Upper lobe of left lung (tissue), 6 donors: ENCODE measurements around the gene PTPRD. TPM values are rescaled to one million over a fixed set of nuclear protein-coding genes. Genes with fewer than 3 reads are reported as not detected.

Experiments
- ATAC-seq, 2 donors: fragments of 200-7000 bp; cut with Tn5 transposase; one replicate each; pipeline ENCODE4 v1.9.1; 2022; ENCODE audit warnings: mild to moderate bottlenecking in 2 of 2, moderate library complexity in 2 of 2; ENCODE audit not compliant: low FRiP score in 2 of 2
- DNase-seq, 2 donors: peaks; one replicate each; pipeline ENCODE4 v3.0.0-alpha.2; 2019 to 2020
- H3K27ac ChIP-seq, 4 donors: fragments of 200-600 bp; sonication (generic); one replicate each; pipeline ENCODE4 v1.5.1; 2016 to 2019
- H3K27me3 ChIP-seq, 4 donors: fragments of 200-600 bp; sonication (generic); one replicate each; pipeline ENCODE4 v1.5.1; 2017 to 2019
- H3K36me3 ChIP-seq, 4 donors: fragments of 200-600 bp; sonication (generic); one replicate each; pipeline ENCODE4 v1.5.1; 2016 to 2019
- H3K4me1 ChIP-seq, 4 donors: fragments of 200-600 bp; sonication (generic); one replicate each; pipeline ENCODE4 v1.5.1; 2018 to 2019
- H3K4me3 ChIP-seq, 4 donors: fragments of 200-600 bp; sonication (generic); one replicate each; pipeline ENCODE4 v1.5.1; 2017 to 2019; ENCODE audit warnings: mild to moderate bottlenecking in 2 of 4, moderate library complexity in 1 of 4
- H3K9me3 ChIP-seq, 4 donors: fragments of 200-600 bp; sonication (generic); one replicate each; pipeline ENCODE4 v1.5.1; 2018 to 2019
- CTCF ChIP-seq, 6 experiments: fragments of 450-650 bp in 4 of 6; fragments of 200-600 bp in 2 of 6; sonication (generic) in 2 of 6; IDR thresholded peaks; one replicate each; pipeline ENCODE4 v1.5.1; 2016 to 2019; ENCODE audit warnings: antibody characterized with exemption in 6 of 6
- EP300 ChIP-seq, 4 donors: sonication (generic); formaldehyde crosslinking; IDR thresholded peaks; one replicate each; pipeline ENCODE4 v1.5.1; 2017; ENCODE audit warnings: antibody characterized with exemption in 4 of 4, control low read depth in 2 of 4
- POLR2A ChIP-seq, 4 donors: fragments of 450-650 bp; IDR thresholded peaks; one replicate each; pipeline ENCODE4 v1.5.1; 2016 to 2017; ENCODE audit warnings: antibody characterized with exemption in 4 of 4, mild to moderate bottlenecking in 2 of 4
- POLR2AphosphoS5 ChIP-seq, 2 donors: sonication (generic); formaldehyde crosslinking; IDR thresholded peaks; one replicate each; pipeline ENCODE4 v1.5.1; 2017; ENCODE audit warnings: antibody characterized with exemption in 2 of 2
- WGBS, 2 donors: methylation state at CpG; one replicate each; pipeline ENCODE4 v1.1.5; 2017 to 2018; 5-methylcytosine and 5-hydroxymethylcytosine counted together
- total RNA-seq, 6 donors: library from RNA; depleted of rRNA in 4 of 6; stranded (reverse); fragments of >200 nt in 4 of 6; gene quantifications; one replicate each; pipeline versions ENCODE4 v1.1.0 to v1.2.1, GENCODE V29; 2016 to 2021
- donor health status: DM: no; HTN: no; CAD: no; lungs with moderate emphysema.
- donor health status: DM: no; HTN: yes; CAD: no; lungs with severe emphysema.

PTPRD gene
- total RNA-seq, 6 donors from 2014 or later: 7.4 to 46.1 (median 14.5) TPM

- TF ChIP-seq CTCF (IDR thresholded peaks at IDR 0.05): peak in 4 of 6 experiments; percentile 11 to 48 (median 36)
- TF ChIP-seq POLR2AphosphoS5 (IDR thresholded peaks at IDR 0.05): no peak
- TF ChIP-seq EP300 (IDR thresholded peaks at IDR 0.05): no peak
- no peak for DNase-seq
- no peak overlapping the region for H3K27ac ChIP-seq
- WGBS, 2 donors: 30 to 32% methylated on average over 3 of the region's 3 CpGs
- no peaks in the 10 kb centered on the region for H3K27me3 ChIP-seq
- H3K4me1 ChIP-seq: no peaks in the 10 kb centered on the region
- H3K9me3 ChIP-seq: no peaks in the 10 kb centered on the region
- no peaks in the 10 kb centered on the region for H3K36me3 ChIP-seq
- peak in 1 of 2 donors; percentile 73 for ATAC-seq
- no peak overlapping the region for H3K4me3 ChIP-seq
These were observed 1717.0 kb downstream of the PTPRD start for GRCh38 chr9:8895861-8896224.

GRCh38 chr9:8895106-8895860 is 1717.5 kb downstream of the PTPRD start:
- ATAC-seq (no peak), DNase-seq (no peak)
- Histone ChIP-seq H3K4me1 (no peaks in the 10 kb centered on the region), H3K36me3 (no peaks in the 10 kb centered on the region), H3K27ac (no peak overlapping the region), H3K9me3 (no peaks in the 10 kb centered on the region), H3K27me3 (no peaks in the 10 kb centered on the region), H3K4me3 (no peak overlapping the region)
- 37% methylated on average over 4 of the region's 4 CpGs for WGBS, 2 donors
- TF ChIP-seq CTCF (IDR thresholded peaks at IDR 0.05): no peak
- no peak for TF ChIP-seq POLR2A (IDR thresholded peaks at IDR 0.05)
- TF ChIP-seq EP300 (IDR thresholded peaks at IDR 0.05): no peak
- no peak for TF ChIP-seq POLR2AphosphoS5 (IDR thresholded peaks at IDR 0.05)

- Histone ChIP-seq H3K36me3 (no peaks in the 10 kb centered on the region), H3K4me1 (no peaks in the 10 kb centered on the region), H3K27me3 (no peaks in the 10 kb centered on the region), H3K27ac (no peak overlapping the region), H3K4me3 (no peak overlapping the region), H3K9me3 (no peaks in the 10 kb centered on the region)
- 72 to 73% methylated on average over 2 of the region's 2 CpGs for WGBS, 2 donors
- ATAC-seq (no peak), DNase-seq (no peak)
- no peak for TF ChIP-seq CTCF (IDR thresholded peaks at IDR 0.05)
- no peak for TF ChIP-seq EP300 (IDR thresholded peaks at IDR 0.05)
- TF ChIP-seq POLR2A (IDR thresholded peaks at IDR 0.05): no peak
- no peak for TF ChIP-seq POLR2AphosphoS5 (IDR thresholded peaks at IDR 0.05)
These were observed 1722.1 kb downstream of the PTPRD start for GRCh38 chr9:8890695-8891094.

- no peak for DNase-seq
- 94 to 100% methylated on average over 1 of the region's 1 CpG for WGBS, 2 donors
- TF ChIP-seq POLR2AphosphoS5 (IDR thresholded peaks at IDR 0.05): no peak
- no peak for TF ChIP-seq CTCF (IDR thresholded peaks at IDR 0.05)
These were observed 1723.7 kb downstream of the PTPRD start for GRCh38 chr9:8889100-8889499.

GRCh38 chr9:8888591-8888990 is 1724.2 kb downstream of the PTPRD start:
- WGBS, 2 donors: 88 to 95% methylated on average over 1 of the region's 1 CpG
- Histone ChIP-seq H3K27me3 (no peaks in the 10 kb centered on the region), H3K9me3 (no peaks in the 10 kb centered on the region), H3K4me3 (no peak overlapping the region), H3K4me1 (no peaks in the 10 kb centered on the region), H3K36me3 (no peaks in the 10 kb centered on the region), H3K27ac (no peak overlapping the region)
- no peak for TF ChIP-seq POLR2AphosphoS5 (IDR thresholded peaks at IDR 0.05)
- ATAC-seq (no peak), DNase-seq (no peak)

More at GRCh38 chr9:8889100-8889499, 1723.7 kb downstream of the PTPRD start:
- Histone ChIP-seq H3K27ac (no peak overlapping the region), H3K36me3 (no peaks in the 10 kb centered on the region), H3K9me3 (no peaks in the 10 kb centered on the region), H3K27me3 (no peaks in the 10 kb centered on the region), H3K4me3 (no peak overlapping the region), H3K4me1 (no peaks in the 10 kb centered on the region)
- ATAC-seq: no peak
